ENCODE measurements around the gene SLC4A3. TPM values are rescaled to one million over a fixed set of nuclear protein-coding genes. Genes with fewer than 3 reads are reported as not detected.

SLC4A3 gene, protein sequence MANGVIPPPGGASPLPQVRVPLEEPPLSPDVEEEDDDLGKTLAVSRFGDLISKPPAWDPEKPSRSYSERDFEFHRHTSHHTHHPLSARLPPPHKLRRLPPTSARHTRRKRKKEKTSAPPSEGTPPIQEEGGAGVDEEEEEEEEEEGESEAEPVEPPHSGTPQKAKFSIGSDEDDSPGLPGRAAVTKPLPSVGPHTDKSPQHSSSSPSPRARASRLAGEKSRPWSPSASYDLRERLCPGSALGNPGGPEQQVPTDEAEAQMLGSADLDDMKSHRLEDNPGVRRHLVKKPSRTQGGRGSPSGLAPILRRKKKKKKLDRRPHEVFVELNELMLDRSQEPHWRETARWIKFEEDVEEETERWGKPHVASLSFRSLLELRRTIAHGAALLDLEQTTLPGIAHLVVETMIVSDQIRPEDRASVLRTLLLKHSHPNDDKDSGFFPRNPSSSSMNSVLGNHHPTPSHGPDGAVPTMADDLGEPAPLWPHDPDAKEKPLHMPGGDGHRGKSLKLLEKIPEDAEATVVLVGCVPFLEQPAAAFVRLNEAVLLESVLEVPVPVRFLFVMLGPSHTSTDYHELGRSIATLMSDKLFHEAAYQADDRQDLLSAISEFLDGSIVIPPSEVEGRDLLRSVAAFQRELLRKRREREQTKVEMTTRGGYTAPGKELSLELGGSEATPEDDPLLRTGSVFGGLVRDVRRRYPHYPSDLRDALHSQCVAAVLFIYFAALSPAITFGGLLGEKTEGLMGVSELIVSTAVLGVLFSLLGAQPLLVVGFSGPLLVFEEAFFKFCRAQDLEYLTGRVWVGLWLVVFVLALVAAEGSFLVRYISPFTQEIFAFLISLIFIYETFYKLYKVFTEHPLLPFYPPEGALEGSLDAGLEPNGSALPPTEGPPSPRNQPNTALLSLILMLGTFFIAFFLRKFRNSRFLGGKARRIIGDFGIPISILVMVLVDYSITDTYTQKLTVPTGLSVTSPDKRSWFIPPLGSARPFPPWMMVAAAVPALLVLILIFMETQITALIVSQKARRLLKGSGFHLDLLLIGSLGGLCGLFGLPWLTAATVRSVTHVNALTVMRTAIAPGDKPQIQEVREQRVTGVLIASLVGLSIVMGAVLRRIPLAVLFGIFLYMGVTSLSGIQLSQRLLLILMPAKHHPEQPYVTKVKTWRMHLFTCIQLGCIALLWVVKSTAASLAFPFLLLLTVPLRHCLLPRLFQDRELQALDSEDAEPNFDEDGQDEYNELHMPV
- total RNA-seq: 12.2 TPM

DNA sequence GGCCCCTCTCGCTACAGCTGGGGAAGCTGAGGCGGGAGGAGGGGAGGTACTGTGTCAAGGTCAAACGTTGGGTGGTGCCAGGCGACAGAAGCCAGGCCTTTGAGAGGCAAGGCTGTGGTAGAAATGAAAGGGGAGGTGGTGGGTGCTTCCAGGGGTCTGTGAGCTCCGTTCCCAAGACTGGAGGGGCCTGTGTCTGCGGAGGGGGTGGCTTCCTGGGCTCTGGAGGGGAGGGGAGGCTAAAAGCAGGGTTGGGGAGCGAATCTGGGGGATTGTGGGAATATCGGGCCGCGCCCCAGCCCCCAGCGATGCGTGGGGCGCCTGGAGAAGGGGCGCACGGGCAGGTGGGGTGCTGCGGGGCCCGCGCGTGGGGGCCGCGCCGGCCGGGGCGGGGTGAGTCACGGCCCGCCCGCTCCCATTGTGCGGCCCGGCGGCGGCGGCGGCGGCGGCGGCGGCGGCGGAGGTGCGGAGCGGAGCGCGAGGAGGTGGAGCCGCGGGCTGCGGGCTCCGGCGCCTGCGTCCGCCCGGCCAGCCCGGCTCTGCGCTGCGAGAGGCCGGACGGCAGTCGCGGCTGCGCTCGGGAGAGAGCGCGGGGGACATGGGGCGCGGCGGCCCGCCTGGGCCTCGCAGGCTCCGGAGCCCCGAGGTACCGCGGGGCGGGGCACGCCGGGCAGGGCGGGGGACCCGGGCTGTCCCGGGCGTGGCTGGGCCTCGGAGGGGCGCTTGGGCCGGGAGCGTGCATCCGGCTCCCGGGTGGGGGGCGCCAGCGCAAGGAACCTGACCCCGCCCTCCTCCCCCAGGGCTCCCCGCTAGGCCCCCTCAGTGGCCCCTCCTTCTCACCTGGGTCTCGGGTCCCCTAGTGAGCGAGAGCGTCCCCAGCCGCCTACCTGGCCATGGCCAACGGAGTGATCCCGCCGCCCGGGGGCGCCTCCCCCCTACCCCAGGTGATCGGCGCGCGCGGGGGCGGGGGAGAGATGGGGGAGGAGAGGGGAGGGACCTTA lies at the start of gene SLC4A3:
SLC4A3 (plus strand) TSS at position 528 of the 998 bp plus-strand sequence; CDS start at position 891, 363 bp downstream.
- peak; percentile 44 for DNase-seq (ENCODE audit: low spot score)

DNA sequence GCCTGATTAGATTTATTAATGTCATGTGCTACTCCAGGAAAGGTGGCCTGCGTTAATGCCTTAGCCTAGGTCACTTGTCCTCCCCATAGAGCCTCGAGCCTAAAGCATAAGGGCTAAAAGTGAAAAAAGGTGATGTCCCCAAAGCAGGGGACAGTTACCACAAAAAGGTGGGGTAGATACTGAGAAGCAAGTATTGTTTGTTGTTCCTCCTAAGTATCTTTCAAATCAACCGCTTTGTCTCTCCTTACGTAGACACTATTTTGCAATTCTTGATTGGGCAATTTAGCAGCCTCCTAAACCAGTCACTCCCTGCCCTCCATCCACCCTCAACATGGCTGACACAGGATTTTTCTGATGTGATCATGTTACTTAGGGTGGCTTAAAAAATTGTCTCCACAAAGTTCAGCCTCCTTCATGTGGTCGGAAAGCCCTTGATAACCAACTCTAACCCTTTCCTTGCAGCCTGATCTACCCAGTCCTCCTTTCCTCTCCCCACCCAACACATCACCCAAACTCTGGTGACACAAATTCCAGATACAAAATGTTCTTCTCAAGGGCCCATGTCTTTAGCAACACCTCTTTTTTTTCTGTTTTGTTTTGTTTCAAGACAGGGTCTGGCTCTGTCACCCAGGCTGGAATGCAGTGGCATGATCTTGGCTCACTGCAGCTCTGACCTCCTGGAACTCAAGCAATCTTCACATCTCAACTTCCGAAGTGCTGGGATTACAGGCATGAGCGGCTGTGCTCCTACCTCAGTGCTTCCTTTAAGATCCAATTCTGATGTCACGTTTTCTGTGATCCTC lies 48.4 kb upstream of the SLC4A3 start:
- DNase-seq (ENCODE audit: low spot score): no peak

DNA sequence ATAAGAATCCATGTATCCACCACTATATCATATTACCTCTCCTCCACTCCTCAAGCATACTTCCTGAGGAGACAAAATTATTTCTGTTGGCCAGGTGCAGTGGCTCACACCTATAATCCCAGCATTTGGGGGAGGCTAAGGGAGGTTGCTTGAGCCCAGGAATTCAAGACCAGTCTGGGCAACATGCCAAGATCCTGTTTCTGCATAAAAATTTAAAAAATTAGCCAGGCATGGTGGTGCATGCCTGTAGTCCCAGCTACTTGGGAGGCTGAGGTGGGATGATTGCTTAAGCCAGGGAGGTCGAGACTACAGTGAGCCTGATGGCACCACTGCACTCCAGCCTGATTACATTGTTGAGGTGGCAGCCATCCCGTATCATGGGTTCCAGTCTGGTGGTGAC lies 46.1 kb upstream of the SLC4A3 start:
- DNase-seq (ENCODE audit: low spot score): no peak

DNA sequence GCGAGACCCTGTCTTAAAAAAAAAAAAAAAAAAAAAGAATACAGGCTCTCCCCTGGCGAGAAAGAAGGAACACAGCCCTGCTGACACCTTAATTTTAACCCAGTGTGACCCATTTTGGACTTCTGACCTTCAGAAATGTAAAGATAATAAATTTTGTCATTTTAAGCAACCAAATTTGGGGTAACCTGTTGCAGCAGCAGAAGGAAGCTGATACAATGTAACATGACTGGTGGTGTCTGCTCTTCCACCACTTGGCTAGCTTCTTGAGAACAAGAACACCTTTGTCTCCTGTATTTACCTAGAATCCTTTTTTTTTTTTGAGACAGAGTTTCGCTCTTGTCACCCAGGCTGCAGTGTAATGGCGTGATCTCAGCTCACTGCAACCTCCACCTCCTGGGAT lies 36.3 kb upstream of the SLC4A3 start:
- no peak for DNase-seq (ENCODE audit: low spot score)

DNA sequence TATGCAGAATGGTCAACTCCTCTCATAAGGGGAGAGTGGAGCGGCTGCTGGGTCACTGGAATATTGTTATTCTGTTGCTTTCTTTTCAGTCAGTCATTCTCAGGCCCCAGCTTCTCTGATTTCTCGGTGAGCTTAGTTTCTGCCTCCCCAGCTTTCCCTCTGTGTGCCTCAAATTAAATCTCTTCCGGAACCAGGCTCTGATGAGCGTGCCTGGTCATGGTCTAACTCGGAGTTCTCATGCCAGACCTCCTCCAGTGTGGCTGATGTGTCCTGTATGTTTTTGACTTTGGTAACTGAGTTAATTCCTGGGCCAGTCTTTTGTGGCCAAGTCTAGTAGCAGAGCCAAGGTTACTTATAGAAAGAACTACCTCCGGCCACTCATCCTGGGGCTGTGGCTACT lies 34.7 kb upstream of the SLC4A3 start:
- DNase-seq (ENCODE audit: low spot score): no peak

DNA sequence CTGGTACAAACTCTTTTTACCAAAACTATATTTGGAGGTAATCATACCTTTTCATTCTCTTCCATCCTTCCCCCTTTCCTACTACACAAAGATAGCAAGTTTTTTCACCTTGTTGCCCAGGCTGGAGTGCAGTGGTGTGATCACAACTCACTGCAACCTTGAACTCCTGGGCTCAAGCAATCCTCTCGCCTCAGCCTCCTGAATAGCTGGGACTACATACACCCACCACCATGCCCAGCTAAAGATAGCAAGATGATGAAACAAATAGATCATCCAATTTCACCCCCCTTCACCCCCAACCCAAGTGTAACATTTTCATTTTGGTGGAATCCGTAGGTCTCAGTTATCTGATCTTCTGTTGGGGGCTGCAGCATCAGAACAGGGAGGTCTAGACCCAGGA lies 34.3 kb upstream of the SLC4A3 start:
- DNase-seq (ENCODE audit: low spot score): no peak

DNA sequence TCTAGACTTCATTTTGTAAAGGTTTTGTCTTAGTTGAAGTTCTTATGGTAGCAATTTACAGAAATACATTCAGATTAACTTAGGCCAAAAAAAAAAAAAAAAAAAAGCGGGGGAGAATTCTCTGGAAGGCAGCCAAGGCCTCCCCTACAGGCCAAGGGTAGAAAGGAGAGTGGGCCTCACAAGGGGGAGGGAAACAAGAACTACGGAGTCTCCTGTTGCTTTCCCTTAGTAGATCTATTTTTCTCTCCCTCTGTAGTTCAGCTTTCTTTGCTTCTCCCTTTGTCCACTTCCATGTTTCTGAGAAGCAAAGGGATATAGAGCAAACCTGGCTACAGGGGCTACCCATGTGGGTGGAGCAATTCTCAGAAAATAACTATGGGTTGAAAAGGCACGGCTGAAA lies 32.2 kb upstream of the SLC4A3 start:
- no peak for DNase-seq (ENCODE audit: low spot score)

DNA sequence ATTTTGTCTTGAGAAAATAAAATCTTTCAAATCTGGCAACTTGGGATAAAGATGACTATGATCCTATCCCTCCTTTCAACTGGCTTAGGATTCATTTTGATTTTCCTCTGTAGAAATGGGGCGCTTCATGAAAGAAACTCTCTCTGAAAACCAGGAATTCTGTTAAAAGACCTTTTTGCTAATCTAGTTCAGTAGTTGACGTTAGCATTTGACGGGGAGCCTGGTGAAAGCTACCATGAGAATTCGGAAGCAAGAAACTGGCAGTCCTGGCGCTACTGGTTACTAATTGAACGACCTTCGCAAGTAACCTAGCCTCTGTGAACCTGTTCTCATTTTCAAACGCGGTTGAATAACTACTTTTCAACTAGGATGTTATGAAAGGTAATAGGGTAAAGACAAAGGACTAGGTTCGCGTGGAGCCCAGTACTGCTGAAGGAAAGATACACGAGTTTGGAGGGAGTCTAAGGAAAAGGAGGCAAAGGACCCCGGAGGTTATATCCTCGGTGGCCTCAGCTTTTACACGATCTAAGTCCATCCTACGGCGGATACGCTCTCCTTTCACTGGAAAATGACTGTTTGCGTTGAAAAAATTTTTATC lies 30.4 kb upstream of the SLC4A3 start:
- DNase-seq (ENCODE audit: low spot score): no peak

DNA sequence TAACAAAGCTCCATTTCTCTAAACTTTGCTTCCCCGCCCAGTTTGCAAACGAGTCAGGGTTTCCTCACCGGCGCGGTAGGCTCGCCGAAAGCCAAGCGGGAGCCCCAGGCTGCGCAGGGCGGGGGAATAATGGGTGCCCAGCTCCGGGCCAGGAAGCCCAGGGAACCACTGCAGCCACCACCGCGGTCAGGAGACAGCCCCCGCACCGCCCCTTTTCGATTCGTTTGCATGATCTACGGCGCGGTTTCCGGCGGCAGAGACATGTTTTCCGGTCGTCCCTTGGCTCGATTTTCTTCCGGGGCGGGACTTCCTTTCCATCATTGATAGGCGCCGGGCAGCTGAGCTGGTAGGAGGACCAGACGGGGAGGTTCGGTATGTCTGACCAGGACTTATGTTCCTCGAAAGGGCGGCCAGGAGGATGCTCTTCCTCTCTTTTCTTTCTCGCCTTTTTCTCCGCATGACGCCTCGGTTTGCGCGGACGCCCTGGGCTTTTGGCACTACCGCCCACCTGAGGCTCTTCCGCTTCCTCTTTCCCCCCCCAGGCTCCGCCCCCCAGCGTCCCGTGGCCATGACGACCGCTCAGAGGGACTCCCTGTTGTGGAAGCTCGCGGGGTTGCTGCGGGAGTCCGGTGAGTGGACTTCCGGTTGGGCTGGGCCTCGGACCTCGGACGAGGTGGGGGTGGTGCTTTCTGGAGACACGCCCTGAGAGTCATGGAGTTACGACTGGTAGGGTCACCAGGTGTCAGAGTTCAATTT lies 29.7 kb upstream of the SLC4A3 start, which contains the start of gene STK11IP:
STK11IP (plus strand) TSS at position 306 of the 756 bp plus-strand sequence; CDS start at position 569, 263 bp downstream.
- peak; percentile 97 for DNase-seq (ENCODE audit: low spot score)

DNA sequence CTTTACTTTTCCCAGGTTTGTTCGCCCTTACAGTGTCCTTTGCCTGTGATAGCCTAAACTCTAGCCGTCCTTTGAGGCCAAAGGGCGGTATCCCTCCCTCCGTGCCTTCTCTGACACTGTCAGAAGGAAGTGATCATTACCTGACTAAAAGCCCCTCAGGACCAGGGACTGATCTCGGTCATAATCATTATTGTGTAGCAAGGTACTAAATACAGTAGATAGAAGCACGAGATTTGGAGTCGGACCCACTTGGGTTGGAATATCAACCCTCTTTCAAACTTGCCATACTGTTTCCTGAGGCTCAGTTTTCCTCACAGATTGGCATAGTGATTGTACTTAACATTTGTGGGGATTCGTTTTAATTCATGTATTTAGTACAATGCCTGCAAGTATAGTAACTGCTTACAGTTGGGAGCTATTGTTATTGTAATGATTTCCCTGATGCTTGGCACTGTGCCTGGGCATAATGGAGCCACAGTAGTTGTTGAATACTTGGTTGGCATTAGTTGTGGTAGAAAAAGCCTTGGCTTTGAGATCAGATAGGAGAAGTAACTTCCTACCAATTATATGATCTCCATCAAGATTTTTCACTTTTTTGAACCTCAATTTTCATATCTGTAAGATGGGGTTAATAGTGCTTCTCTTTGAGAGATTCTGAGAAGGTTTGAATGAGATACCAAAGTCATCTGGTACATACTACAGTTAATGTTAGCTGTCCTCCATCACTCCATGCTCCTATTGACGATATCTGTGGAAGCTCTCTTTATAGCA lies 28.9 kb upstream of the SLC4A3 start:
- no peak for DNase-seq (ENCODE audit: low spot score)

DNA sequence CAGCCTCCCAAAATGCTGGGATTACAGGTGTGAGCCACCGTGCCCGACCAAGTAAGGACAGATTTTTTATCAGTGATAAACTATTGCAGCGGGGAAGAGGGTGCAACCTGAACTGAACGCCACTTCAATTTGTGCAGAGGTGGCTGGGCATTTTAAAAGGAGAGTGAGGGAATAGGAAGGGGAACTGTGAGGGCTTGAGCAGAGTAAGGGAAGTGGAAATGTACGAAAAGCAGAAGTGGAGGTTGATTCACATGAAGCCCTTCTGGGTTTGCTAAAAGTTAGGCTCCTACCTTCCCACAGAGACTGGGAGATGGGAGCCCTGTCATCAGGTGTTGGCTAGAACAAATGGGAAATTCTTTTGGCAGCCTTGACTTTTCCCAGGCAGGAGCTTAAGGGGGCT lies 23.7 kb upstream of the SLC4A3 start:
- no peak for DNase-seq (ENCODE audit: low spot score)

DNA sequence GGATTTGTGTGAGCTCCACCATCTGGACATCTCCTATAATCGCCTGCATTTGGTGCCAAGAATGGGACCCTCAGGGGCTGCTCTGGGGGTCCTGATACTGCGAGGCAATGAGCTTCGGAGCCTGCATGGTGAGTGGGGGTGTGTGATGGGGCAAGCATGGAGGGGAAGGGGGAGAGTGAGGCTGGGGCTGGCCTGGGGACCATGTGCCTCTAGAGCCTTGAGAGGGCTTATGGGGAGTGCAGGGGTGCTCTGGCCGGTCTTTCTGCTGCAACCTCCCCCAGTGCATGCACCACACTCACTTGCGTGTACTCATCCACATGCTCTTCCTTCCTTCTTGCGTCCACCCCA lies 21.8 kb upstream of the SLC4A3 start:
- no peak for DNase-seq (ENCODE audit: low spot score)

DNA sequence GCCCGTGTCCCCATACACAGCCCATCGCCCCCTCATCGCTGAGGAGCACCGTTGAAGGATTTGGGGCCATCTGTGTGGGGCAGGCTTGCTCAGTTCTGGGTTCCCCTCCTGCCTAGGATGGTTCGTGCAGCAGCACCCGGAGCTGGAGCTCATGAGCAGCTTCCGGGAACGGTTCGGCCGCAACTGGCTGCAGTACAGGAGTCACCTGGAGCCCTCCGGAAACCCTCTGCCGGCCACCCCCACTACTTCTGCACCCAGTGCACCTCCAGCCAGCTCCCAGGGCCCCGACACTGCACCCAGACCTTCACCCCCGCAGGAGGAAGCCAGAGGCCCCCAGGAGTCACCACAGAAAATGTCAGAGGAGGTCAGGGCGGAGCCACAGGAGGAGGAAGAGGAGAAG lies 19.5 kb upstream of the SLC4A3 start:
- DNase-seq (ENCODE audit: low spot score): no peak

DNA sequence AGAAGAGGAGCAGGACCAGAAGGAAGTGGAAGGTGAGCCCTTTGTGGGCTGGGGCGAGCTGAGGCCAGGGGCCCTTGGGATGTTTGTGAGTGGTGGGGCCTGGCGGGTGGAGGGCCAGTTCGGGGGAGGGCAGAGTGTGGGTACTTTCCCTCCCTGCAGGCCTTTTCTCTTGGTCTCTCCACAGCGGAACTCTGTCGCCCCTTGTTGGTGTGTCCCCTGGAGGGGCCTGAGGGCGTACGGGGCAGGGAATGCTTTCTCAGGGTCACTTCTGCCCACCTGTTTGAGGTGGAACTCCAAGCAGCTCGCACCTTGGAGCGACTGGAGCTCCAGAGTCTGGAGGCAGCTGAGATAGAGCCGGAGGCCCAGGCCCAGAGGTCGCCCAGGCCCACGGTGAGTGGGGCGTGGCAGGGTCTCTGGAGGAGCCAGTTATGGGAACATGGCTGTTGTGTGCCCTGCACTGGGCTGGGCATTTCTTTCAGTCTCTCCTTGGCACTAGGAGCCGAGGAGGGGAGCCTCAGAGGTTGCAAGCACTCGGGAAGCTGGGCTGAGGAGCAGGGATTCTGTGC lies 18.9 kb upstream of the SLC4A3 start:
- no peak for DNase-seq (ENCODE audit: low spot score)

DNA sequence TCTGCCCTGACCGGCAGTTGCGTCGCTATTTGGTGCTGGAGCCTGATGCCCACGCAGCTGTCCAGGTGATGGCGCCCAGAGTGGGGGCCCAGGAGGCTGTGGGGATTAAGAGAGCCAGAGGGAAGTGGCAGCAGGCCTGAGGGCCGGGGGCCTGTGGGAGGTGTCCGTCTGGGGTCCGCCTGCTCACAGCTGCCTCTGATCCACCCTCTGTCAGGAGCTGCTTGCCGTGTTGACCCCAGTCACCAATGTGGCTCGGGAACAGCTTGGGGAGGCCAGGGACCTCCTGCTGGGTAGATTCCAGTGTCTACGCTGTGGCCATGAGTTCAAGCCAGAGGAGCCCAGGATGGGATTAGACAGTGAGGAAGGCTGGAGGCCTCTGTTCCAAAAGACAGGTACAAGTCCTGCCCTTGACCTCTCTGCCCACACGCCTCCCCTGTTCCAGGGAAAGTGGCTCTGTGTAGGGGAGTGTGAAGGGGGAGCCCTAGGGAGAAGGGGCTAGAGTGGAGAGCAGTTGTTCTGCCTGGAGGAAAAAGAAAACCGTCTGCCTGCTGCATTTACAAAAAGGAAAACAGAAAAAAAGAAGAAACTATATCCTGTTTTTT lies 18.2 kb upstream of the SLC4A3 start:
- DNase-seq (ENCODE audit: low spot score): no peak

DNA sequence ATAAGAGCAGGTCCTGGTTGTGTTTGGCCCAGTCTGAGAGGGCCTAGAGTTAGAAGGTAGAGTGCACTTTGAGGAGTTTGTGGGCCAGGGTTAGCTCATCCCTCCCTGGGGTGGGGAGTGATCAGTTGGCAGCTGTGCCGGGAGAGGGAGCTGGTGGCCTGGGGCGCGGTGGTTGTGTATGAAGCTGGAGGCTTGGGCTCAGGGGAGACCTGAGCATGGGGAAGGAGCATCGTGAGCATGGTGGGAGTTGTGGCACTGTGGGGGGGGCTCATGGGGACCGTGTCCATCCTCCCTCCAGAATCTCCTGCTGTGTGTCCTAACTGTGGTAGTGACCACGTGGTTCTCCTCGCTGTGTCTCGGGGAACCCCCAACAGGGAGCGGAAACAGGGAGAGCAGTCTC lies 16.1 kb upstream of the SLC4A3 start:
- DNase-seq (ENCODE audit: low spot score): no peak

DNA sequence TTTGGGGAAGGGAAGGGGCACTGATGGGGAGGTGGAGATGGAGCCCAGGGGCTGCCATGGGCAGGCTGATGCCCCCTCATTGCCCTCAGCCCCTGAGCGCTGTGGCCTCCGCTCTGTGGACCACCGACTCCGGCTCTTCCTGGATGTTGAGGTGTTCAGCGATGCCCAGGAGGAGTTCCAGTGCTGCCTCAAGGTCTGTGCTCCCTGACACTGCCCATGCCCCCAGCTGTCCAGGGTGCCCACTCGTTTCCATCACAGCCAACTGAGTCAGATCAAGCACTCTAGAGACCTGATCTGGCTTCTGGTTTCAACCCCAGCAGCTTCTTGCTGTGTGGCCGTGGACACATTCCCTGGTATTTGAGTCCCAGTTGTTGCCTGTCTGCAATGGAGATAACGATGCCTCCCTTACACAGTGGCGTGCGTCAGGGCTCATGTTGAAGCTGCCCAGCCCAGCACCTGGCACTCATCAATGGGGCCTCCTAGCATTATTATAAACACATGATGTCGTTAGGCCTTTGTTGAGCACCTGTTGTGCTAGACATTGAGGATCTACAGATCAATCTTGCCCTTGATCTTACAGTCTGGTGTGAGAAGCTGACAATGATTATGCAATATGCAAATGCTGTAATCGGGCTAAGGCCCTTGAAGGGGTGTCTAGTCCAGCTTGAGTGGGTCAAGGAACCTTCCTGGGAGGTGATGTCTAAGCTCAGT lies 15.4 kb upstream of the SLC4A3 start:
- DNase-seq (ENCODE audit: low spot score): no peak

Measured in ureter (tissue), 1 donor.